GM12878 (cell line): Measurements from ENCODE around the gene SQSTM1.

ENCODE experiments used
- ATF2 ChIP-seq: IDR thresholded peaks from 2 replicates; pipeline ENCODE4 v1.6.1; 2012; ENCODE audit warnings: low read length, inconsistent platforms
- CTCF ChIP-seq, 3 experiments: IDR thresholded peaks in 2 of 3; conservative IDR thresholded peaks in 1 of 3; 2 replicates each; pipeline ENCODE4 v1.5.1; 2011; ENCODE audit warnings: low read depth in 3 of 3, low read length in 3 of 3, mild to moderate bottlenecking in 3 of 3, control low read depth in 2 of 3, moderate library complexity in 2 of 3, inconsistent platforms in 1 of 3, mixed read lengths in 1 of 3; ENCODE audit not compliant: control insufficient read depth in 2 of 3, insufficient read depth in 1 of 3; ENCODE audit errors: extremely low read depth in 1 of 3
- EP300 ChIP-seq, 2 experiments: fragments of 150-350 bp in 1 of 2; IDR thresholded peaks; 2 replicates each; pipeline ENCODE4 v1.6.1; 2011 to 2012; ENCODE audit warnings: low read depth in 2 of 2, low read length in 2 of 2, borderline replicate concordance in 1 of 2, improper control_type of control experiment in 1 of 2, inconsistent platforms in 1 of 2; ENCODE audit not compliant: control insufficient read depth in 1 of 2
- HDAC6 ChIP-seq: fragments of 200-600 bp; sonication (generic); IDR thresholded peaks from one replicate; pipeline ENCODE4 v1.8.0; 2017; ENCODE audit warnings: antibody characterized with exemption; ENCODE audit not compliant: unreplicated experiment
- MAX ChIP-seq: IDR thresholded peaks from 2 replicates; pipeline ENCODE4 v1.6.1; 2012; ENCODE audit warnings: low read depth, low read length, improper control_type of control experiment
- NRF1 ChIP-seq: conservative IDR thresholded peaks from 2 replicates; pipeline ENCODE4 v1.6.1; 2011; ENCODE audit warnings: mild to moderate bottlenecking, low read depth, low read length, improper control_type of control experiment
- PAX5 ChIP-seq: IDR thresholded peaks from 2 replicates; pipeline ENCODE4 v1.6.1; 2011; ENCODE audit warnings: low read depth, low read length, borderline replicate concordance
- POLR2A ChIP-seq: IDR thresholded peaks from 2 replicates; pipeline ENCODE4 v1.6.1; 2011; ENCODE audit warnings: low read depth, mild to moderate bottlenecking, low read length
- RB1 ChIP-seq: fragments of 450-650 bp; formaldehyde crosslinking; IDR thresholded peaks from 2 replicates; pipeline ENCODE4 v1.6.1; 2017; ENCODE audit warnings: mild to moderate bottlenecking, borderline replicate concordance
- TARDBP ChIP-seq: IDR thresholded peaks from 2 replicates; pipeline ENCODE4 v1.6.1; 2016; ENCODE audit warnings: borderline replicate concordance

GRCh38 chr5:179812997-179813607, 7.6 kb upstream of the SQSTM1 start:
- TF ChIP-seq NRF1, result no peak
- TF ChIP-seq TARDBP, result no peak
- no peak for TF ChIP-seq HDAC6
- TF ChIP-seq CTCF (IDR thresholded peaks at IDR 0.05 in 2 of 3, conservative IDR thresholded peaks at IDR 0.05 in 1 of 3; ENCODE audit: control insufficient read depth in 2 of 3, extremely low read depth in 1 of 3, insufficient read depth in 1 of 3, low read depth in 3 of 3, low read length in 3 of 3), result no peak
- TF ChIP-seq POLR2A, result no peak
- TF ChIP-seq ATF2, result no peak
- TF ChIP-seq MAX, result no peak
- TF ChIP-seq PAX5, result no peak
- TF ChIP-seq RB1, result no peak
- TF ChIP-seq EP300 (IDR thresholded peaks at IDR 0.05; ENCODE audit: borderline replicate concordance in 1 of 2, control insufficient read depth in 1 of 2, low read depth in 2 of 2, low read length in 2 of 2), result no peak
